GM18909 (cell line): ENCODE data around the gene FBXO42.
"Not testable (repeated sequence)": the region's sequence is repeated elsewhere in the genome, so short reads cannot be mapped to it uniquely, and the experiment has no call there.

ENCODE experiments used
- ATAC-seq: cut with Tn5 transposase; IDR thresholded peaks from one replicate; pipeline ENCODE4 v1.9.1; 2021; ENCODE audit warnings: mild to moderate bottlenecking; ENCODE audit not compliant: unreplicated experiment, poor library complexity

Gene FBXO42

DNA sequence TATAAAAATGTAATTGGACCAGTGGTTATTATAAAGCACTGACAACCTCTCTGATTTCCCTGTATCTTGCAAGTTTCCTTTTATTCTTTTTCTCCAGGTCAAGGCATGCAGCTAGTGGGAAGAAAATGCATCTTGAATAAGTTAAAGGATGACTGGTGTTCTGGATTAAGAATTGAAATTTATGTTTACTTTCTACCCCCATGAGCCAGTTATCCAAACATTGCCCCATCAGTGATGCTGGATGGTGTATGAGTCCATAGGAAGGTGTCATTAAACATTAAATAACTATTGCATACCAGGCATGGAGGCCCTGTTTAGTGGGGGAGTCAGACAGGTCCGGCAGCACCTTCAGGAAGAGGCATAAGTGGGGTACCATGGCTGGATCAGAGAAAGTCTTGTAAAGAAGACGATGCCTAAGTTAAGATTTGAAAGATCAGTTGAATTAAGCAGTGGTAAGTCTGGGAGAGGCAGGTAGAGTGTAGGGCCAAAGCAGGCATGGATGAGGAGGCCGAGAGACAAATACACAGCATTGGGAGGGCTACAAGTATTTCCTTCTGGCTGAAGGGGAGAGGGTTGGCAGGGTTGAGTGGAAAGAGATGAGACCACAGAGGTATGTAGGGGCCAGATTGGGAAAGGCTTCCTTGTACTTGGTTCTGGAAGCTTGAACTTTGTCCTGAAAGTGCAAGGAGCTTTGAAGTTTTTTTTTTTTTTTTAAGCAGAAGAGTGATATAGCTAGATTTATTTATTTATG lies 20.4 kb upstream of the FBXO42 start:
- no peak for ATAC-seq

DNA sequence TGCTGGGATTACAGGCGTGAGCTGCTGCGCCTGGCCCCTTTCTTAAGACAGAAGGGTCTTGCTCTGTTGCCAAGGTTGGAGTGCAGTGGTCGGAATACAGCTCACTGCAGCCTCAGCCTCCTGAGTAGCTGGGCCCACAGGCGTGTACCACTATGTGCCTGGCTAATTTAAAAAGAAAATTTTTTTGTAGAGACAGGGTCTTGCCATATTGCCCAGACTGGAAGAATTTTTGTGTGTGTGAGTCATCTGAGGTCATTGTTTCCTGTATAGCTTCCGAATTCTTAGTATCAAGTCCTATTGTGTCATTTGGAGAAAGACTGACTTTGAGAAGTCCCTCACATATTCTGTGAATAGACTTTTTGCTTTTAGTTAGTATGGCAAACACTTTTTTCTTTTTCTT lies 19.4 kb upstream of the FBXO42 start:
- no peak for ATAC-seq

DNA sequence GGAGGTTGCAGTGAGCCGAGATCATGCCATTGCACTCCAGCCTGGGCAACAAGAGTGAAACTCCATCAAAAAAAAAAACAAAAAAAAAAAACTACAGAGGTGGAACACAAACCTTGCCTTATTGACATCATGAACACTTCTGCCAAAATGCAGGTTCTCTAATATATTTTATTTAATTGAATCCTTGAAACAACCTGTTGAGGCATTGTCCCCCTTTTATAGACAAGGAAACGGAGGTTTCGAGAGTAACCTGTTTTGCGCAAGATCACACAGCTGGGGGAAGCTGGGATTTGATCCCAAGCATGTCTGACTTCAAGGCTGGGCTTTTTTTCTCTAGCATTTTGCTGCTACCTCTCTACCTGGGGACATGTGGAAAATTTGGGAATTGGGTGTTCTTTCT lies 17.5 kb upstream of the FBXO42 start:
- no peak for ATAC-seq

DNA sequence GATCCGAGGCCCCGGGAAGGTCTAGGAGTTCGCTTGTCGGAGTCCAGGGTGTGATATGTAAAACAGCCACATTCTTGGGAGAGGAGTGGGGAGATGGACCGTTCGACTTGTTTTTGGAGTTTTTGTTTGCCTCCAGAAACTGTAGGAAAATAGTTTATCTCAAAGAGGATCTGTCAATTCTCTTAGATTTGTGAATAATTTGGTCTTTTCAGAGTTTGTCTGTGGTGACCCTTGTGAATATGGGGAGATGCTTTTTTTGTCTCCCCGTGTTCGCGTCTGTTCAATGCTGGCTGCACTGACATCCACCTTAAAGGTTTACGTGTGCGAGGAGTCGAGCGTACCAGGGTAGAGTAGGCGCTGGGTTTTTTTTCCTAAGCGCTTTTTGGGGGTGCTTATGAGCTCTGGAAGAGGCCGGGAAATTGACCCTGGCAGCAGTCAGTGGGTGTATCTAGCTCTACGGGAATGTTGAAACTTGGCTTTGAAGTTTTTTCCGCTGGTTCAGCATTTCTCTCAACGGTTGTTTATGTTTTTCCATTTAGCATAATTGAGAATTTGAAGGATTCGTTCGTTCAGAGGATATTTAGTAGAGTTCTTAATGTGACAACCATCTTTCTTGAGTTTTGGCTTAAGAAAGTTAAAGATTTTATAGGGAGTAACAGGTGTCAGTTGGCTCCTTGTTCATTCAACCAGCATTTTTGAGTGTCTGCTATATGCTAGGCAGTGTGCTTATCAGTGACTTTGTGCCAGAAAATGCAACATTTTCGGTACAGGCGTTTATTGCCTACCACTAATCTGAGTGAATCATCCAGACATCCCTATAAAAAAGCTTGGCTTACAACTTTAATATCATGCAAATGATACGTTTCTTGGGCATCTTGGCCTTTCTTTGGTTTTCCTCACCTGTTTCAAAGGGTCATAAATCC lies 15.9 kb upstream of the FBXO42 start:
- ATAC-seq, result no peak

DNA sequence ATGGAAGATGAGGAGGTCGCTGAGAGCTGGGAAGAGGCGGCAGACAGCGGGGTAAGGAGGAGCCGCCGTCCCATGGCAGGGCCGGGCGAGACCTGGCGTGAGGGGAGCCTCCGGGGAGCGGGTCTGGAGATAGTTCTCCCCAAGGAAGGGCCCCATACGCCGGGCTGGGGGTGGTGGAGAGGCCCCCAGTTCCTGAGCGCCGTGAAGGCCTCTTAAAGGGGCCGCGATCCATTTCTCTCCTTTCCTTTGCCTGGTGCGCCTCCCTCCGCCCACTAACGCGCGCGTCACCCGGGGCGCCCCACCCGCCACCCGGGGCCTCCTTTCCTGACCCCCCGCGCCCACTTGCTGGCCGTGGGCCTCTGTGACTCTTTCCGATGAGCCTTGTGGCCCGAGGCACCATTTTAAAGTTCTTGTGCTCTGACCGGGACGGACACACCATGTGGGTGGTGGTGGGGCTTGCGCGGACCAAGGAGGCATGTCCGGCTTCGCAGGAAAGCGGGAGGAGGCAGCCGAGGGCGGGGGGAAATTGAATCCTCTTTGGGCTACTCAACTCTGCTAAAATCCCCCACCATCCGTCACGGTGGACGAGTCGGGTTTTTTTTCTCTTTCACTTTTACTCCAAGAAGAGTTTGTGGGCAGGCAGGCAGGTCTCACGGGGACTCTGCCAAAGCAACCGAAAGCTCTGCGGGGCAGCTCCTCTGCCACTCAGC lies 15.1 kb upstream of the FBXO42 start:
- ATAC-seq, result peak; percentile 74

DNA sequence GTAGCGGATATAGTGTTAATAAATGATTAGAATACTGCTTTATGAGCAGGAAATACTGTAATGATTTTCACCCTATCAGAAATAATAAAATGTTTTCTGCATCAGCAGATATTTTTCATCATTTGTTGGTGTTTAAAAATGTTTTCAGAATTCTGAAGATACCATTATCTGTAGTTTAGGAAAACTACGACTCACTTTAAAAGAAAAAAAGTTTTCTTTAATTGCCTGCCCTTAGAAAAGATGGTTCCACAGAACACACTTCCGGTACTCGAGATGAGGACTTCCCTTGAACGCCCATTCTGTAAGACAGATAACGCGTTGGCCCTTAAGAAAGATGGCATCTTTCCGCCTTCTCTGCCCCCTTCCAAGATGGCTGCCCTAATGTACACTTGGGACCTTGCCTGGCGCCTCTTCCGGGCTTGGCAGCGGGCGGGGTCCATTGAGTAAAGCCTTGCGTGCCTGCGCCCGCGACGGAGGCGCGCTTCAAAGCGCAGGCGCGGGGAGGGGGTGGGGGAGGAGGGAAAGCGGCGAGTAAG lies 14.5 kb upstream of the FBXO42 start, which contains the start of gene SZRD1:
SZRD1 (plus strand) TSS at position 521 of the 536 bp plus-strand sequence. CDS start 16 bp downstream, outside the sequence.
- ATAC-seq, result peak; percentile 78

DNA sequence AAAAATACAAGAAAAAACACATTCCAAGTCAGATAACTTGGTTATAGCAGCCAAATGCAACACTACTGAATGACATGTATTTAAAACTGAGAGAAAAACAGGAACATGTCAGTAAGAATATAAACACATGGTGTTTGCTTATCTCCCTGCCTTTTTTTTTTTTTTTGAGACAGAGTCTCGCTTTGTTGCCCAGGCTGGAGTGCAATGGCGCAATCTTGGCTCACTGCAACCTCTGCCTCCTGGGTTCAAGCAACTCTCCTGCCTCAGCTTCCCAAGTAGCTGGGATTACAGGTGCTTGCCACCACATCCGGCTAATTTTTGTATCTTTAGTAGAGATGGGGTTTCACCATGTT lies 12.8 kb upstream of the FBXO42 start:
- ATAC-seq, result not testable (repeated sequence)

DNA sequence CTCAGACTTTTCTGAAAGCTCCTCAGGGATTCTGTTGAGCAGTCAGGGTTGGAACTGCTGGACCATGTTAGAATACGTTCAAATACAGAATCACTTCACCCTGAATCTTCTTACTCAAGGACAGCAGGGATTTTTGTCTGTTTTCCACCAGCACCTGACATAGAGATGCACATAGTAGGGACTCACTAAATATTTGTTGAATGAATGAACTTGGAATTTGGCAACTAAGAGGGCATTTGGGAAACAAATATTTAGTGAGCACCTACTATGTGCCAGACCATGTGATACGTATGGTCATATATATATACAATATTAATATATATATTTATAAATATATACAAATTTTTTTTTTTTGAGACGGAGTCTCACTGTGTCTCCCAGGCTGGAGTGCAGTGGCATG lies 4.6 kb upstream of the FBXO42 start:
- no peak for ATAC-seq

DNA sequence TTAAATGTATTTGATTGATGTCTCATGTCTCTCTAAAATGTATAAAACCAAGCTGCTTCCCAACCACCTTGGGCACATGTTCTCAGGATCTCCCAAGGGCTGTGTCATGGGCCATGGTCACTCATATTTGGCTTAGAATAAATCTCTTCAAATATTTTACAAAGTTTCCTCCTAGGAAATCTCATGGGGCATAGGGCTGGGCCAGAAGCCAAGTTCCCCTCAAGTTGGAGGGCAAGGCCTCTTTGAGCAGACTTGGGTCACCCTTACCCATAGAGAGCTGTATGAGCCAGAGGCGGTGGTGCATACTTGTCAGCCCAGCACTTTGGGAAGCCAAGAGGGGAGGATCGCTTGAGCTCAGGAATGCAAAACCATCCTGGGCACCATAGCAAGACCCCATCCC lies 2.3 kb upstream of the FBXO42 start:
- ATAC-seq, result no peak

DNA sequence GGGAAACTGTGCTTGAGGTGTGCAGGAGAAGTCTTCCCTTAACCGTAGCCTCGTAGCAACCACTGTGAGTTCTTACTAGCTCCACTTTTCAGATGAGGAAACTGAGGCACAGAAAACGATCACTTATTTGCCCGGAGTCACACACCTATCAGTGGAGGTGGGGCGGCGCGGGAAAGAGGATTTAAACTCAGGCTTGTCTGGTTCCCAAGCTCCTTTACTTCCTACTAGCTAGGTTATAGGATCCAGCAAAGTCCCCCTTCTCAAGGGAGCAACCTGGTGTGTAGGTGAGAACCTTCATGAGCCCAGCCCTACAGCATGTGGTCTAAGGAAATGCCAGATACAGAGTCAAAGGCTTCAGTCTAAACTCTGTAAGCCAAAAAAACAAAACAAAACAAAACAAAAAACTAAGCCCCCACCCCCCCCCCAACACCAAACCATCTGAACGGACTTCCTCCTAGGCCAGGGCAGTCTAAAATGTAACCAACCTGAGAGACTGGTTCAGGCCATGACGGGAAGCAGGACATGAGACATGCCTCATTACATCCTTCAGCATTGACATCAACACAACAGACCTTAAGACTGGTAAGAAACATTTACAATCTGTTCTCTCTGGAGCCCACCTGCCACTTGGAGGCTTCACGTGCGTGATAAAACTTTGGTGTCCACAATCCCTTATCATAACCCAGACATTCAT lies 709 bp upstream of the FBXO42 start:
- no peak for ATAC-seq

DNA sequence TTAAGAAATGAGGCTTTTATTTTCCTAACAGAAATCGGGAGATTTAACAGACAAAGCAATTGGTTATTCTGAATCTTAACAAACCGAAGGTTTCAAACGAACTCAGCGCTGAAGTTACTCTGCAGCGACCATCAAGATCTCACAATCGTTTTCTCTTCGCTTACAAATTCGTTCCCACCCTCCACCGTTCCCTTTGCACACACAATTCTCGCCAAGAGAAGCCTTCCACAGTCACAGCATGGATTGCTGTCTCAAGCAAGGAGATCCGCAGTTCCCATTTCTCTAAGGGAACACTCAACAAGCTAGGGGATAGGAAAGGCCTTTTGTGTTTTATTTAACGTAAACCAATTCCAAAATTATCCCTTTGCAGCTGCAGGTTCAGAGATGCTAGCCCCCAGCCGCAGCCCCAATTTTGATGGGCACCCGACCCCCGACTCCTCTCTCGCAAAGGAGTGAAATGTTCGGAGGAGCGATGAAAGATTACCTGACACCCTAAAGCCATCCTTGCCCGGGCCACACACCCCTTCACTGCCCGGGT lies 755 bp downstream of the FBXO42 start:
- ATAC-seq, result no peak

DNA sequence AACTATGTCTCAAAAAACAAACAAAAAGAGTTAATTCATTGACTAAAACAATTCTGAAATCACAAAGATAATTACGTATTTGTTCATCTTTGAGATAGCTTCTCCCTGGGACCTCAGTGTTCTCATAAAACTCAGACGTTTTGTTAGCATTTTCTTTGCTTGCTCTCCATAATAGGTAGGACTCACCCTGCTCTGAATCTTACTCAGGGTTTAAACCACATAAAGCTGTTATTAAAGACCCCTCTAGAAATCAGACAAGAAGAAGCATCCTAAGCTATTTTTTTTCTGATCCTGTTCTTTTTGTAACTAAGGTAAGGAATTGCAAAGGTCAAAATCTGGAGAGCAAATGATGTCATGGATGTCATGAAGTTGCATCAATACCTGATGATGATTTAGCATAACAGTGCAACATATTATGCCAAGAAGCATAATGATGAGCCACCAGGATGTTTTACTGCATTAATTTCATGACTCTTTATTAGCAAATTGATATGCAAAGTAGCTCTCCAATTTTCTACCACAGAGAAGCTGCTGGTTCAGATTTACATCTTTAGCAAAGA lies 2.4 kb downstream of the FBXO42 start:
- no peak for ATAC-seq

DNA sequence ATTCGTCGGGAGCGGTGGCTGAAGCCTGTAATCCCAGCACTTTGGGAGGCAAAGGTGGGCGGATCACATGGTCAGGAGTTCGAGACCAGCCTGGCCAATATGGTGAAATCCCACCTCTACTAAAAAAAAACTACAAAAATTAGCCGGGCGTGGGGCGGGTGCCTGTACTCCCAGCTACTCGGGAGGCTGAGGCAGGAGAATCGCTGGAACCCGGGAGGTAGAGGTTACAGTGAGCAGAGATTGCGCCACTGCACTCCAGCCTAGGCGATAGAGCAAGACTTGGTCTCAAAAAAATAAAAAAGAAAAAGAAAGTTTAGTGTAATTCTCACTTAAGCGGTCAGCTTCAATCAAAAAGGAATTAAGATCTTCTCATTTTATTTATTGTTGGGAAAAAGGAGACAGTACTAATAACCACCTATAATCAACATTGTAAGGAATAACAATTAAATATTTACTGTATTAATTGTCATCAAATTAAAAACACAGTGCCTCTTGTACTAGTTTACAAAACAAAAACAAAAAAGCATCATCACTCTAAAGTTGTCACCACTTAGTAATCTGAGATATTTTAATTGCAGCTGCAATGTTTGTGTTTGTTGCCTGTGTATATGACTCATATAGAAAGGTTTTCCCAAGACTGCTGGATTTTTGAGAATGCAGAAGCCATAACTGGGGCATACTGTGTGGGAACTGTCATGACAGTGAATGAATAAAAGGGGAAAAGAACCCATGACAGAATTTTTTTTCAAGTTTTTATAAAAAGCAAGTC lies 3.7 kb downstream of the FBXO42 start:
- ATAC-seq, result no peak

DNA sequence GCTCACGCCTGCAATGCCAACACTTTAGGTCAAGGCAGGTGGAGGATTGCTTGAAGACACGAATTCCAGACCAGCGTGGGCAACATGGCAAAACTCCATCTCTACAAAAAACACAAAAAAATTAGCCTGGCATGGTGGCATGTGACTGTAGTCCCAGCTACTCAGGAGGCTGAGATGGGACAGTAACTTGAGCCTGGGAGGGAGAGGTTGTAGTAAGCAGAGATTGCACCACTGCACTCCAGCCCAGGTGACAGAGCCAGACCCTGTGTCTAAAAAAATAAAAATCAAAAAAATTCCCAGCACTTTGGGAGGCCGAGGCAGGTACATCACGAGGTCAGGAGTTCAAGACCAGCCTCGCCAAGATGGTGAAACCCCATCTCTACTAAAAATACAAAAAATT lies 9.0 kb downstream of the FBXO42 start:
- ATAC-seq, result not testable (repeated sequence)

DNA sequence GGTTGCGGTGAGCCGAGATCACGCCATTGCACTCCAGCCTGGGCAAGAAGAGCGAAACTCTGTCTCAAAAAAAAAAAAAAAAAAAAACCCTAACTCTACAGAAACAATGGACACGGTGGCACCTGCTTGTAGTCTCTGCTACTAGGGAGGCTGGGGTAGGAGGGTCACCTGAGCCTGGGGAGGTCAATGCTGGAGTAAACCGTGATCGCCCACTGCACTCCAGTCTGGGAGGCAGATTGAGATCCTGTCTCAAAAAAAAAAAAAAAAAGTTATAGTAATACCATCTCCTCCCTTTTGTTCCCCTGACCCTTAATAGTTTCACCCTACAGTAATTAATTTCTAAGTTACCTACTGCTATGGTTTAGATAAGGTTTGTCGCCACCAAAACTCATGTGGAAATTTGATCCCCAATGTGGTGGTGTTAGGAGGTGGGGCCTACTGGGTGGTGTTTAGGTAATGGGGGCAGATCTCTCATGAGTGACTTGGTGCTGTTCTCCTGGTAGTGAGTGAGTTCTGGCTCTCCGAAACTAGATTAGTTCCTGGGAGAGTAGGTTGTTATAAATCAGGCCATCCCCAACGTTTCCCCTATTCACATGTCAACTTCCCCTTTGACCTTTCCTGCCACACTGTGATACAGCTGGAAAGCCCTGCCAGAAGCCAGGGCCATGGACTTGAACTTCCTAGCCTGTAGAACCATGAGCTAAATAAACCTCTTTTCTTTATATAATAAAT lies 9.8 kb downstream of the FBXO42 start:
- no peak for ATAC-seq

DNA sequence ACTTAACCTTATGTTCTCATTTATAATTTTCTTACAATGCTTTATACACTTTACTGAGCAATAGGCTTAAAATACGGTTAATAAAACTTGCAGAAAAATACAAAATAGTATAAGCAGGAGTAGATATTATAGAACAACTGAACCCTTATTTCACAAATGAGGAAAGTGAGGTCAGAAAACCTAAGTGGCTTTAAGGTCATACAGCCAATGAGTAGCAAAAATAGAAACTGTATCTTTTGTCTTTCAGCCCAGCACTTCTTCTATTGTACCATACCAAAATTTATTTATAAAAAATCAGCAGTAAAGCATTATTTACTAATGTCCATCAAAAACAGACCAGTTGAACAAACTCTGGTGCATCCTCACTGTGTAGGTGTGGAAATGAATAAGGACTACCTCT lies 11.6 kb downstream of the FBXO42 start:
- ATAC-seq, result no peak

DNA sequence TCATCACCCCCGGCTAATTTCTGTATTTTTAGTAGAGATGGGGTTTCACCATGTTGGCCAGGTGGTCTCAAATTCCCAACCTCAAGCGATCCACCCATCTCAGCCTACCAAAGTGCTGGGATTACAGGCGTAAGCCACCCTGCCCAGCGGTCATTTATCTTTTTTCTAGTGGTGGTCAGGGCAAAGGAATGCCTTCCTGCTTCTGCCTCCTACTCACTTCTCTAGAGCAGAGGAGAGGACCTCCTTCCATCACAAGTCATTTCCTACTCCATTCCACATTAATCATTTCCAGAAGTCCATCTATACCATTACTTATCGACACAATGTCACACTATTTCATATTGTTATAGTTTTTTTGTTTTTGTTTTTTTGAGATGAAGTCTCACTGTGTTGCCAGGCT lies 13.3 kb downstream of the FBXO42 start:
- no peak for ATAC-seq
